ENCODE data around the gene EPHA8. TPM values are rescaled to one million over a fixed set of nuclear protein-coding genes. Genes with fewer than 3 reads are reported as not detected.

Gene EPHA8
- total RNA-seq, 1 experiment from 2014 or later, result not detected

GRCh38 chr1:22533244-22533895 is 29.9 kb upstream of the EPHA8 start:
- no peaks in the 10 kb centered on the region for H3K36me3 ChIP-seq (ENCODE audit: low read depth)
- POLR2A ChIA-PET (ENCODE audit: unreplicated experiment), result no interaction called here
- no peak for DNase-seq
- no peaks in the 10 kb centered on the region for H3K9me3 ChIP-seq (ENCODE audit: insufficient read depth, low read depth)
- no peaks in the 10 kb centered on the region for H3K79me2 ChIP-seq (ENCODE audit: low read depth)
- no peaks in the 10 kb centered on the region for H3F3A ChIP-seq (ENCODE audit: insufficient read depth, low read depth)
- TF ChIP-seq CTCF (conservative IDR thresholded peaks at IDR 0.05) (no peak), EZH2 (IDR thresholded peaks at IDR 0.05; ENCODE audit: low read depth) (no peak)
- H3K9me2 ChIP-seq (ENCODE audit: insufficient read depth), result no peaks in the 10 kb centered on the region
- no peak overlapping the region for H2AFZ ChIP-seq
- H3K27ac ChIP-seq, result no peak overlapping the region
- CTCF ChIA-PET, result no interaction called here
- no peaks in the 10 kb centered on the region for H3K4me1 ChIP-seq (replicated peaks; ENCODE audit: insufficient read depth)
- no peak overlapping the region for H3K4me2 ChIP-seq
- H3K27me3 ChIP-seq (ENCODE audit: insufficient read depth, low read depth), result no peaks in the 10 kb centered on the region
- no TSS peak for BruUV-seq (replicated peaks)
- H3K4me3 ChIP-seq, result no peak overlapping the region
- intact Hi-C loops (cut with micrococcal nuclease; ENCODE audit: unreplicated experiment), result no loop called here
- no peaks in the 10 kb centered on the region for H4K20me1 ChIP-seq (ENCODE audit: insufficient read depth)

- Histone ChIP-seq H3K4me1 (replicated peaks; ENCODE audit: insufficient read depth) (no peaks in the 10 kb centered on the region), H3K27me3 (ENCODE audit: insufficient read depth, low read depth) (no peaks in the 10 kb centered on the region), H3F3A (ENCODE audit: insufficient read depth, low read depth) (no peaks in the 10 kb centered on the region), H2AFZ (no peak overlapping the region), H3K27ac (no peak overlapping the region), H3K4me3 (no peak overlapping the region), H3K4me2 (no peak overlapping the region), H3K36me3 (ENCODE audit: low read depth) (no peaks in the 10 kb centered on the region), H3K9me3 (ENCODE audit: insufficient read depth, low read depth) (no peaks in the 10 kb centered on the region), H3K79me2 (ENCODE audit: low read depth) (no peaks in the 10 kb centered on the region), H3K9me2 (ENCODE audit: insufficient read depth) (no peaks in the 10 kb centered on the region), H4K20me1 (ENCODE audit: insufficient read depth) (no peaks in the 10 kb centered on the region)
- TF ChIP-seq CTCF (conservative IDR thresholded peaks at IDR 0.05) (no peak), EZH2 (IDR thresholded peaks at IDR 0.05; ENCODE audit: low read depth) (no peak)
- no peak for DNase-seq
- BruUV-seq (replicated peaks), result no TSS peak
- intact Hi-C loops (cut with micrococcal nuclease; ENCODE audit: unreplicated experiment), result no loop called here
- CTCF ChIA-PET, result interaction anchor here (0.6 kb wide), 1 partner anchor 11 kb away, joined by 6 read pairs; no protein-coding TSS in a partner anchor
- POLR2A ChIA-PET (ENCODE audit: unreplicated experiment), result no interaction called here
These were observed 28.3 kb upstream of the EPHA8 start for GRCh38 chr1:22534951-22535350.

- BruUV-seq (replicated peaks), result no TSS peak
- TF ChIP-seq EZH2 (IDR thresholded peaks at IDR 0.05; ENCODE audit: low read depth) (no peak), CTCF (conservative IDR thresholded peaks at IDR 0.05) (no peak)
- Histone ChIP-seq H3K9me2 (ENCODE audit: insufficient read depth) (no peaks in the 10 kb centered on the region), H3K27ac (no peak overlapping the region), H3K4me3 (no peak overlapping the region), H3F3A (ENCODE audit: insufficient read depth, low read depth) (no peaks in the 10 kb centered on the region), H4K20me1 (ENCODE audit: insufficient read depth) (no peaks in the 10 kb centered on the region), H3K4me1 (replicated peaks; ENCODE audit: insufficient read depth) (no peaks in the 10 kb centered on the region), H3K27me3 (ENCODE audit: insufficient read depth, low read depth) (no peaks in the 10 kb centered on the region), H2AFZ (no peak overlapping the region), H3K4me2 (no peak overlapping the region), H3K9me3 (ENCODE audit: insufficient read depth, low read depth) (no peaks in the 10 kb centered on the region), H3K36me3 (ENCODE audit: low read depth) (no peaks in the 10 kb centered on the region), H3K79me2 (ENCODE audit: low read depth) (no peaks in the 10 kb centered on the region)
- POLR2A ChIA-PET (ENCODE audit: unreplicated experiment), result no interaction called here
- DNase-seq, result no peak
- CTCF ChIA-PET, result no interaction called here
- intact Hi-C loops (cut with micrococcal nuclease; ENCODE audit: unreplicated experiment), result no loop called here
These were observed 27.9 kb upstream of the EPHA8 start for GRCh38 chr1:22535399-22535798.
